ENCODE measurements around the gene EYS.

Gene EYS

DNA sequence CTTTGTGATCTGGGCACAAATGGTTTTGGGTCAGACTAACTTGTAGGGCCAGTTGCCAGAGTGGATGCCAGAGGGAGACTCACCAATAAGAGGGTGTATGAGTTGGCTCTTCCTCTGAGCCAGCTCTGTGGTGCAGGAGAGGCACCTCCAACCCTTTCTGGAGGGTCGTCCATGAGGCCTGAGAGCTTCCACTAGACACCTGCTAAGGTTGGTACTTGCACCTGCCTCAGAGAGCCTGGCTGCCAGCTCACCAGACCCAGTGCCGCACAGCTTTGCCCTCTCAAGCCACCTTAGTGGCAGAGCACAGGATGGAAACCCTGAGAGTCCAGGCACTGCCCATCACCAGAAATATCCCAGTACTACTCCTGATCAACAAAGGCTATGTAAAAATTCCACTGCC lies 504.3 kb downstream of the EYS start:
- no peak for DNase-seq (ENCODE audit: low spot score)

- DNase-seq (ENCODE audit: low spot score), result no peak
These were observed 507.3 kb downstream of the EYS start for GRCh38 chr6:65199683-65200082.

GRCh38 chr6:65199121-65199520 lies 507.9 kb downstream of the EYS start:
- DNase-seq (ENCODE audit: low spot score), result no peak

DNA sequence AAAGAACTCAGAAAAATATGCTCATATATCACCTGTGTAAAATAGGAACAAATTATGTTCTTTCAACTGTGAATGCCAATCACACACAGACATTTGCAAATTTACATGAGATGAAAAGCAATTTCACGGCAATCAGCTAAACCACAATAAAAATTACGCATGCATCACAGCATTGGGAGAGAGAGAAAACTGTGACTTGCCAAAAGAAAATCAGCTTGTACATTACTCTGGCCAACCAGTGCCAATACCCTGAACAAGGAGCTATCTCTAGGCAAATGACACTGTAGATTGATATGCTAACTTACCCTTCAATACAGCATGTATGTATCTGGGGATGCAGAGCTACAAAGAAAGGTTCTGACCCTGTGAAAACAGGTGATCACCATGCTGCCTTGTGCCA lies 515.6 kb downstream of the EYS start:
- no peak for DNase-seq (ENCODE audit: low spot score)

GRCh38 chr6:65189236-65189881 lies 517.7 kb downstream of the EYS start:
- no peak for DNase-seq (ENCODE audit: low spot score)

DNA sequence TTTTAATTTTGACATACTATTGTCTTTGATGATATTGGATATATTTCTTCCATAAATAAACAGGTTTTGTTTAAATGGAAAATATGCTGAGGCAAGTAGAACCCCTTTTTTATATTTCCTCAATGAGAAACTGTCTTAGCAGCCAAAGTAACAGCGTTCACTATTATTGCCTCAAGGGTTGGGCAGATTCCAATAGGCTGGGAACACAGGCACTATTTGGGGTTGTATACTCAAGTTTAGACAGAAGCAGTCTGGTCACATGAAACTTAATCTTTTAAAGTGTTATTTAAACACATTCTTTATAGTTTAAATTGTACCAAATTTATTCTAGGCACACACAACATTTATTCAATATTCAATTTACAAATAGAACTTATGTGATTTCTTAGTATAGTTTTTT lies 520.2 kb downstream of the EYS start:
- DNase-seq (ENCODE audit: low spot score), result no peak

- no peak for DNase-seq (ENCODE audit: low spot score)
These were observed 524.3 kb downstream of the EYS start for GRCh38 chr6:65182681-65183080.

DNA sequence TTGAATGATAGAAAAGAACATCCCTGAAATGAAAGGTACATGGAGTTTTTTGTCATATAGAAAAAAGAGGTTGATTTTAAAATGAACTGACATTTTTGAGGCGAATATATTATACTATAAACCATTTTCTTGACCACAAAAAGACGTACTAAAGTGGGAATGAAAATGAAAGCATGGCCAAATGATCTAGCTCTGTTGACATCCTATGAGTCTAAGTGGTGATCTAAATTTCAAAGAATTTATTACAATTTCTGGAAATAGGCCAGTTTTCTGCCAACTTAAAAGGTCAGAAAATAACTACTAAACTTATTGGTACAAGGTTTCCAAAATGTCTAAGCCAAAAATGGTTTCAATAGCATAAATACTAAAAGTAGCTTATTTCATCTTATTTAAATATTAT lies 536.8 kb downstream of the EYS start:
- DNase-seq (ENCODE audit: low spot score), result no peak

DNA sequence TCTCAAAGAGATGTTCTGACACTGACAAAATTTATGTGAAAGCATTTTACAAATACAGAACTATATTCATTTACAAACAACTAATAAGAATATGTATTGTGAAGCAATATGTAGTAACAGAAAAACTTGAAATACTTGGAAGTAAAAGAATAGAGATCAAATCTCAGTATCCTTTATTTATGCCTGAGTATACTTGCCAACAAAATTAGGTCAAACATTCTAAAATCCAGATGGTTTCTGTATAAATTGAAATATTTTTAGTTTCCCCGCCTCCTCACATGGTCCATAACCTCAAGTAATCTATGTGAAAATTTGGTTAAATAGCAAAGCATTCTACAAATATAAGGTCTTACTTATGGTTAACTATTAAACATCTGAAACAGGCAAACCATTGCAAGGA lies 545.4 kb downstream of the EYS start:
- DNase-seq (ENCODE audit: low spot score), result no peak

DNA sequence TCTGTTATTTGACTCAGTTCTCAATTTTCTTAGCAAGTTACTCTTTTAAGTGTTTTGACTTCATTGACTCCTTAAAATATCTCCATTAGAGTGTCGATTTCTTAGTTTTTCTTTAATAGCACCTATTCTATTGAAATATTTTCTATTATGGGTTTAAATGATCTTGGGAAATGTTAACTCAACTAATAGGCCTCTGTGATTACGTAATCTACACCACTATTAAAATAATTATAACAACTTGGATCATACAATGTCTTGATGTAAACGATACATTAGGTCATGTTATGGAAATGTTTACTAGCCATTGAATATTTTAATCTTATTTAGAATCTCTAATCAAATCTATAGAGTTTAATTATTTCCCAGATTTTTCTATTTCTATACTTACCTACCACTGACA lies 550.0 kb downstream of the EYS start:
- DNase-seq (ENCODE audit: low spot score), result no peak

DNA sequence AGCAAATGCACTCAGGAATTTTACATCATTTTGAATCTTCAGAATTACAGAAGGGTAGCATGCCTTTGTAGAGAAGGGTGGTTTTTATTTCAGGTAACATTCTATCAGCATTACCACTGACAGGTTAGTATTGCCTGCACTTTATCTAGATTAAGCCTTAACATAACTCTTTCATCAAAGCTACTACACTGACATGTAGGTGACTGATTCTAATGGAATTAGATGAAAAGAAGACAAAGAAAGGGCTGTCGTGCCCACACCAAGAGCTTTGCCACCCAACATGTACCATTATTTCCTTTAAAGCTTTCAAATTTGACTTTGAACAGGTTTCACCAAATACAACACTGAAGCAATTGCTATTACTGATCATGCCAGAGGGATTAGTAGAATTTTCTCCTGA lies 551.9 kb downstream of the EYS start:
- DNase-seq (ENCODE audit: low spot score), result no peak

DNA sequence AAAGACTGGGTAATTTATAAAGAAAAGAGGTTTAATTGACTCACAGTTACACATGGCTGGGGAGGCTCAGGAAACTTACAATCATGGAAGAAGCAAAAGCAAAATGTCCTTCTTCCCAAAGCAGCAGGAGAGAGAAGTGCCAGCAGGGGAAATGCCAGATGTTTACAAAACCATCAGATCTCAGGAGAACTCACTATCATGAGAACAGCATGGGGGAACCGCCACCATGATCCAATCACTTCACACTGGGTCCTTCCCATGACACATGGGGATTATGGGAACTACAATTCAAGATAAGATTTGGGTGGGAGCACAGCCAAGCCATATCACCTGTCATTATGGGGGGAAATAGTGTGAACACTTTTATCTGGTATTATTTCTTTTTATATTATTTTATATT lies 557.2 kb downstream of the EYS start:
- no peak for DNase-seq (ENCODE audit: low spot score)

- no peak for DNase-seq (ENCODE audit: low spot score)
These were observed 558.2 kb downstream of the EYS start for GRCh38 chr6:65148839-65149238.

DNA sequence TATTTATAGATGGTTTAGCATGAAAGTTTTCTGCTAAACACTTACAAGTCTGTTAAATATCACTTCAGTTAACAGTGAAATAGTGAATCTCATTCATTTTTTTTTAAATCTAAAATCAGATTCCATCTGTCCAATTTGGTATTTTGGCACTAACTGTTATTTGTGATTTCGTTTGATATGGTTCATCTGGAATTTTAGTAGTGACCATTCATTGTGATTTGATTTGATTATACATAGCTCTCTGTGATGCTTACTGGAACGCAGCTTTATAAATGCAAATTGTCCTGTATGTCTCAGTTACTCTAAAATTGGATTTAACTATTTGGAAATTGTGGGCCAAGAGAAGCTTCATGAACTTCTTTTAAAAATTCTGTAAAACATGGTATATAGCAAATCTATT lies 571.5 kb downstream of the EYS start:
- DNase-seq (ENCODE audit: low spot score), result no peak

DNA sequence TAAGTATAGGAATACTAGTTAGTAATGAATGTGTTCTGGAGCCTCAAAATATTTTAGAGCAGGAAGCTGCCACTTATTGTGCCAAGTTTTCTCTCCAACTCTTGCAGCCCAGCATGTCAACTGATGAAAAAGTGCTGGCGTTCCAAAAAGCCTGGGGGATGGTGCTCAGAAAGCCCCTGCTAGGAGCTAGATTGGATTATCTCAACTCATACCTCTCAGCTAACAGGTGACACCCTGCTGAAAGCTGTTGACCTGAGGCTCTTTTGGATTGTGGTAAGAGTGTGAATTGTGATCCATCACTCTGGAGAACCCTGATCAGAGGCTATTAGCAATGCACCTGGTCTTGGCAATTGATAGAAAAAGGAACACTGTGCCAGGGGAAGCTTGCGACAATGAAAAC lies 580.4 kb downstream of the EYS start:
- DNase-seq (ENCODE audit: low spot score), result no peak

- DNase-seq (ENCODE audit: low spot score), result no peak
These were observed 583.5 kb downstream of the EYS start for GRCh38 chr6:65123521-65123920.

- DNase-seq (ENCODE audit: low spot score), result no peak
These were observed 589.1 kb downstream of the EYS start for GRCh38 chr6:65117817-65118409.

DNA sequence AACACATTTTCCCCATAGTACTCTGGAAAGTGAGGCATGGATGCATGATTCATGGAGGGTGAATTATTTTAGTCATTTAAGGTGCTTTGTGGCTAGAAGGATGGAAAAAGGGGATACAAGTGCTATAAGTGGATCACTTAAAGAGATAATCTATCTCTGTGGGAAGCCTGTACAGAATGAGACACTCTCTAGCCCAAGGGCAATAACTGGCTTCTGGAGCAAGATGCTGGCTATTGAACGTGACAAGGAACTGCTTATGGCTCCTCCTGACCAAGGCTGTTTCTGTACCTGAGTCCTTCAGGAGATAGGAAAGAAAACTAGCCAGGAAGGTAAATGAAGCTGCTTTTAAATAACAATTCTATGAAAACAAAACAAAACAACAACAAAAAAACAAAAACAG lies 590.7 kb downstream of the EYS start:
- no peak for DNase-seq (ENCODE audit: low spot score)

DNA sequence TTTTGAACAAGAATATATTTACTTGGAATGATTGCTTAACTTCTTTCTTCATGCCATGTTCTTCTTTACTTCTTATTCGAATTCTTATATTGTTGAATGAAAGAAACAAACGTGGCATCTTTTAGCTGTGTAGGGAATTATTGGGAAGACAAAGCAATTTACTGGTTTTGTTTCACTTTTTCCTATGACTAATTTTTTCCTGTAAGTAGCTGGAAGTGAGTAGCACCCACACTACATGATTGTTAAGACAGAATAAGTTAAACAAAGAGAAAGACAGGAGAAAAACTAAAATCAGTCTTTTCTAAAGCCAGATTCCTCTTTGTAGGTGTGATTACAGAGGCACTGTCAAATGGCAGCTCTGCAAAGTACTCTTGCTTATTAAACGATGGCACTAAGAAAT lies 593.4 kb downstream of the EYS start:
- no peak for DNase-seq (ENCODE audit: low spot score)

- DNase-seq (ENCODE audit: low spot score), result no peak
These were observed 594.6 kb downstream of the EYS start for GRCh38 chr6:65112435-65112834.

DNA sequence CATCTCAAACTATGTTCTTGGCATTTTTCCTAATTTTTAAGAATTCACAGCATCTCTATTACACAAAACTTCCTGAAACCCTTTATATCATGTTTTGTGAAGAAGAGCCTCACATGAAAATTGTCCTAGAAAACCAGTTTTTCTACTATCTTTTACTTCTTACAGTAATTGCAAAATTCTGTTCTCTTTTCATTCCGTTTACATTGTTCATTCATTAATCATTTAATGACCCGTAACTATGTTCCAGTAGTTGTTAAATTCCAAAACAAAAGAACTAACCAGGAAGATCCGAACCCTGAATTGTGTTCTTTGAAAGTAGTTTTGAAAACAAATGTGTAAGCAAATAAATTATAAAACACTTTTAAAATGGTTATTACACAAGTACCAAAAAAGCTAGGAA lies 597.0 kb downstream of the EYS start:
- no peak for DNase-seq (ENCODE audit: low spot score)

DNA sequence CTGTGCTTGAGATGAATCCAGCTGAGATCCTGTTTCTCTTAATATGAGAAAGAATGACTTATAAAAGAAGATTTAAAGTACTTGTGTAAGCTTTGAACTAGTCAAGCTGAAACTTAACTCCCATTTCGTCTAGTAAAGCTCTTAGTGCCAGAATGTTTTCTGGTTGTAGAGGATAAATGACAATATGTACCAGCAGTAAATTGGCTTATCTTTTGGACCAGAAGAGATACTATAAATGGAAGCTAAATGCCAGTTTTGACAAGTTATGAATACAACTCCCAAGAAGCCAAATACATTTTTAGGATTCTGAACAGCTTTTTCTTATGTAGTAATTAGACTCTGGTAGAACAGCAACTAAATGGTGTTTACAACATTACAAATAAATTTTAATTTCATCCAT lies 608.7 kb downstream of the EYS start:
- DNase-seq (ENCODE audit: low spot score), result no peak

DNA sequence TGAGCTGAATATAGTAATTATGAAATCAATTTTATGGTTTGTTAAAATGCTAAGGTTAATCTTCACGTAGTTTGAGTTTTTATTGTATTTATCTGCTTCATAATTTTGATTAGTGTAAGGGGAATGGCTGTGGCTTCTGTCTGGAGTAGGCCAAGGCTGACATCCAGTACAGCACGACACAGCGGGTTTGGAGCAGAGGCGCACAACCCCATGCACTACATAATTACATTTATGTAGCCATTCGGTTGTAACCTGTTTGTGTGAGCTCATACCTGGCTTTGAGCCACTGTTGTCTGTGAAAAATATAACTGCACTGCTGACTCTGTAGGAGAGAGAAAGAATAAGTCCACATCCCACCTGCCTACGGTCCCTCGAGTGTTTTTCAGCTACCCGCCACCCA lies 615.5 kb downstream of the EYS start:
- DNase-seq (ENCODE audit: low spot score), result no peak

- DNase-seq (ENCODE audit: low spot score), result no peak
These were observed 618.5 kb downstream of the EYS start for GRCh38 chr6:65088575-65088974.

DNA sequence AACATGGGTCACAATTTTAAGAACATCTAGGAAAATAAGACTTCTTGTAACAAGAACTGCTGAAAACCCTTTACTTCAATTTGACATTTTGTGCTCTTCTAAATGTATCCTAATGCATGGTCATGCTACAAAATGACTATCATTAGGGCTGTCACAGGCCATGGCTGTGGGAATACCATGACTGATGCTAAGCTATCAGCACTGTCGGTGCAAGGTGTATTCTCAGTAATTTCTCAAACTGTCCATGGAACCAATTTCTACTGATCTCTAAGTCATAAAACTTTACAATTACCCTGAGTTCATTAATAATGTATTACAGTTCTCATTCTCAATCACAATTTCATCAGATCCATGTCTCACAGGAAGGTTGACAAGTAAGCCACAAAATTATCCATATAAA lies 625.3 kb downstream of the EYS start:
- no peak for DNase-seq (ENCODE audit: low spot score)
